HFF-Myc (cell line): Measurements from ENCODE around the gene DPPA4.
"Not testable (repeated sequence)": the region's sequence is repeated elsewhere in the genome, so short reads cannot be mapped to it uniquely, and the experiment has no call there.

Experiments
- DNase-seq: peaks from one replicate; pipeline ENCODE4 v3.0.0-alpha.2; 2011; ENCODE audit warnings: low read depth; ENCODE audit errors: extremely low read depth
- H3K4me3 ChIP-seq: replicated peaks from 2 replicates; pipeline ENCODE4 v1.5.1; 2011; ENCODE audit warnings: low read depth, mild to moderate bottlenecking, control low read depth, low read length
- TF ChIP-seq, protein P1 (sequence below): IDR thresholded peaks from 2 replicates; pipeline ENCODE4 v1.5.1; 2012; ENCODE audit warnings: mild to moderate bottlenecking, low read depth, low read length, control low read depth; ENCODE audit errors: missing control alignments

DPPA4 gene, protein sequence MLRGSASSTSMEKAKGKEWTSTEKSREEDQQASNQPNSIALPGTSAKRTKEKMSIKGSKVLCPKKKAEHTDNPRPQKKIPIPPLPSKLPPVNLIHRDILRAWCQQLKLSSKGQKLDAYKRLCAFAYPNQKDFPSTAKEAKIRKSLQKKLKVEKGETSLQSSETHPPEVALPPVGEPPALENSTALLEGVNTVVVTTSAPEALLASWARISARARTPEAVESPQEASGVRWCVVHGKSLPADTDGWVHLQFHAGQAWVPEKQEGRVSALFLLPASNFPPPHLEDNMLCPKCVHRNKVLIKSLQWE

DNA sequence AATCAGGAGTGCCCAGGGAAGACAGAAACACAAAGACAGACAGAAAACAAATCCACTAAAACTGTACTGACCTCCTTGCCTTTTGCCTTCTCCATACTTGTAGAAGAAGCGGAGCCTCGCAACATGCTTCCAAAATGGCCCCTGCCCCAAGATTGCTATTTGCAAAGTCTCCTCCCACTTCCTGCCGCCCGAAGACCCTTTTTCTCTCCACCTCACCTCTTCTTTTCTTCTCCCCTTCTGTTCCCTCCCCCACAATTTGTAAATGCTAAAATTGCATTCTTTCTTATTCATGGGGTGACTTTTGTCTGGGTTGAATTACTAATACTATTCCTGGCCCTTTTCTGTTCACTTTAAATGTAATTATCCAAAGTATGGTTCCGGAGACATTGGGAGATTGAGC, at the start of gene DPPA4:
Gene DPPA4 (minus strand): TSS at position 154 of the 400 bp plus-strand sequence. CDS start 29 bp downstream, at position 125.
- DNase-seq, result no peak
- TF ChIP-seq, protein P1, sequence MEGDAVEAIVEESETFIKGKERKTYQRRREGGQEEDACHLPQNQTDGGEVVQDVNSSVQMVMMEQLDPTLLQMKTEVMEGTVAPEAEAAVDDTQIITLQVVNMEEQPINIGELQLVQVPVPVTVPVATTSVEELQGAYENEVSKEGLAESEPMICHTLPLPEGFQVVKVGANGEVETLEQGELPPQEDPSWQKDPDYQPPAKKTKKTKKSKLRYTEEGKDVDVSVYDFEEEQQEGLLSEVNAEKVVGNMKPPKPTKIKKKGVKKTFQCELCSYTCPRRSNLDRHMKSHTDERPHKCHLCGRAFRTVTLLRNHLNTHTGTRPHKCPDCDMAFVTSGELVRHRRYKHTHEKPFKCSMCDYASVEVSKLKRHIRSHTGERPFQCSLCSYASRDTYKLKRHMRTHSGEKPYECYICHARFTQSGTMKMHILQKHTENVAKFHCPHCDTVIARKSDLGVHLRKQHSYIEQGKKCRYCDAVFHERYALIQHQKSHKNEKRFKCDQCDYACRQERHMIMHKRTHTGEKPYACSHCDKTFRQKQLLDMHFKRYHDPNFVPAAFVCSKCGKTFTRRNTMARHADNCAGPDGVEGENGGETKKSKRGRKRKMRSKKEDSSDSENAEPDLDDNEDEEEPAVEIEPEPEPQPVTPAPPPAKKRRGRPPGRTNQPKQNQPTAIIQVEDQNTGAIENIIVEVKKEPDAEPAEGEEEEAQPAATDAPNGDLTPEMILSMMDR, result no peak
- no peak within 1 kb of the TSS; the same call in 1 of the 2 replicates for H3K4me3 ChIP-seq

DNA sequence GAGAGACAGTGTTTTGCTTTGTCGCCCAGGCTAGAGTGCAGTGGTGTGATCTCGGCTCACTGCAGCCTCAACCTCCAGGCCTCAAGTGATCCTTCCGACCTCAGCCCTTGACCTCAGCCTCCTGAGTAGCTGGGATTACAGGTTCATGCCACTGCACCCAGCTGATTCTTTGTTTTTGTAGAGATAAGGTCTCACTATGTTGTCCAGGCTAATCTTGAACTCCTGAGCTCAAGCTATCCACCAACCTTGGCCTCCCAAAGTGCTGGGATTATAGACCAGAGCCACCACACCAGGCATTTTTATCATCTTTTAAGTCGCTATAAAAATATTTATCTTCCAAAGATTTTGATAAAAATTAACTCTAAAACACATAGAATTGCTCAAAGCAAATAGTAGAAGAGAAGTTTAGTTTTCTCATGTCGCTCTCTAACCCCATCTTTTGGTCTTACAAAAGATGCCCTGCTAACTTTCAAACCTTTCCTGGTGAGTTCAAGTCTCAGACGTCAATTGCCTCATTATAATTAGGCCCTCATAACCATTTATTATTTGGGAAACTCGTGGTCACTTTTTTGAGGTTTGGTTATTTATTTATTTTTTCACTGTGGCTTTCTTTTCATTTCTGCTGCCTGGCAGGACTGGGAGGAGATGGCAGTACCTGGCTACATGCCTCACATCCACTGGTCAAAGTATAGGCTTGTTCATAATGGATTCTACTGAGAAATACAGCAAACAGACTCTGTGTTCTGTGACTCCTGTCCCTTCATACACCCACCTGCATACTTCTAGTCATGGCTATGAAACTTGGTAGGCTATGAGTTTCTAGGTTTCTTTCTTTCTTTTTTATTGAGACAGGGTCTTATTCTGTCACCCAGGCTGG, 48.3 kb upstream of the DPPA4 start:
- DNase-seq, result no peak
- no peak overlapping the region for H3K4me3 ChIP-seq
- TF ChIP-seq, protein P1, result no peak

DNA sequence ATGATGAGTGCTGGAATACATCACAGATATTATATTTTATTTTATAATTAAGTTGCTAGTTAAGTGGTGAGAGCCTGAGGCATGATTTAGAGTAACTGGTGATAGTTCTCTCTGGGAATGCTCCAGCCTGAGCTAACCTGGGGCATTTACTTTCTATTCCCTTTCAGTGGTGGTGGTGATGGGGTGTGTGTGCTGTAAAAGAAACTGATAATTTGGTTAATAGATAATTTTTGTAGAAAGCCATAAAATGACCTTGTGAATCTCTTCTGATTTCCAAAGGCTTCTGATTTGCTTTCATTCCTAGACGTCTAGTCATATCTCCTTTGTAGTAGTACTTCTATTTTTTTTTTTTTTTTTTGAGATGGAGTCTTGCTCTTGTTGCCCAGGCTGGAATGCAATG, 46.8 kb upstream of the DPPA4 start:
- no peak for DNase-seq
- TF ChIP-seq, protein P1, result no peak

DNA sequence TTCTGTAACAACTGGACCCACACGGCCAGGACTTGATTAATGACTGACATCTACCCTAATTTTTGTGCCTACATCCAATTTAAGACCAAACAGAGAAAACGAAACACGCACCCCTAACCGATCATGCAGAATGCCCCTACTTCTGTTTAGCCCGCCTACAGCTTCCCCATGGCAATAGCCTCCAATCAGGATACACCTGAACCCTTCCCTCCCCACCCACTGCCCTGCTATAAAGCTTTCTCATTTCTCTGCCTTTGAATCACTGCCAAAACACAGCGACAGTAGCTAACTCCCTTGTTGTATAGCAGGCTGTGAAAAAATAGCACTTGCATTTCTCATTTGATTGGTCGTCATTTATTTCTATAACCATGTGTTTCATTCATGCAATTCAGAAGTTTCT, 45.2 kb upstream of the DPPA4 start:
- TF ChIP-seq, protein P1, result no peak
- H3K4me3 ChIP-seq, result no peak overlapping the region
- no peak for DNase-seq

More for the DNA sequence above, 46.8 kb upstream of the DPPA4 start:
- no peak overlapping the region for H3K4me3 ChIP-seq

DNA sequence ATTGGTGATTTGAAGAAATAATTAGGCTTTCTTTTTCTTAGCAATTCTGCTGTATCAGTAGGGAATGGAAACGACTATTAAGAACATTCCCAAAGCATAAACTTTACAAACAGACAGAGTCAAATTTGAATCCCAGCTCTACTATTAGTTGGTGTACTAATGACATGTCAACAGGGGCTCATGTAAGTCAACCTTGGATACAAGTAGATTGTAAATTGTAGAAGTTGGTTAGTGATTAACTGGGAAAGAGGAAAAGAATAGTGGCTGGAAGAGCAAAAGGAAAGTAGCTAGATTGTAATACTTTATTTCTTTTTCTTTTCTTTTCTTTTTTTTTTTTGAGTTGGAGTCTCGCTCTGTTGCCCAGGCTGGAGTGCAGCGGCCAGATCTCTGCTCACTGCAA, 38.6 kb upstream of the DPPA4 start:
- TF ChIP-seq, protein P1, result no peak
- DNase-seq, result no peak
- no peak overlapping the region for H3K4me3 ChIP-seq

DNA sequence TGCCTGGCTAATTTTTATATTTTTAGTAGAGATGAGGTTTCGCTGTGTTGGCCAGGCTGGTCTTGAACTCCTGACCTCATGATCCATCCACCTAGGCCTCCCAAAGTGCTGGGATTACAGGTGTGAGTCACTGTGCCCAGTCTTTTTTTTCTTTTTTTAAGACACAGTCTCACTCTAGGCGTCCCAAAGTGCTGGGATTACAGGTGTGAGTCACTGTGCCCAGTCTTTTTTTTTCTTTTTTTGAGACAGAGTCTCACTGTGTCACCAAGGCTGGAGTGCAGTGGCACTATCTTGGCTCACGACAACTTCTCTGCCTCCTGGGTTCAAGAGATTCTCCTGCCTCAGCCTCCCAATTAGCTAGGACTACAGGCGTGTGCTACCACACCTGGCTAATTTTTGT, 37.1 kb upstream of the DPPA4 start:
- not testable (repeated sequence) for DNase-seq

DNA sequence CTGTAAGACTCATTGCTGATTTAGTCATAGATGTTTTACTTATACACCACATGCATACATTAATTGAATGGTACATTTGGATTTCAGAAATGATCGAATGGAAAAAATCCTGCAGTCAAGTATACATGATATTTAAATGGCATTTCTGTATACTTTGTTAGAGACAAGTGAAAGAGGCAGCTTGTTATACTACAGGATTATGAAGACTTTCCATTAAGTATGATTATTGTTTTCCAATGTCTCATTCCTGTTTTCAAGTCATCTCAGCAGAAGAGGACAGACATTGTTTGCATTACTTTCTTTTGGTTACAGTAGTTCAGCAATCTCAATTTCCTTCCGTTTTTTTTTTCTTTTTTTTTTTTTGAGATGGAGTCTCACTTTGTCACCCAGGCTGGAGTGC, 36.6 kb upstream of the DPPA4 start:
- no peak overlapping the region for H3K4me3 ChIP-seq
- DNase-seq, result no peak
- TF ChIP-seq, protein P1, result no peak

More for the DNA sequence above, 37.1 kb upstream of the DPPA4 start:
- not testable (repeated sequence) for H3K4me3 ChIP-seq
